Epithelial cell of esophagus (primary cell): Measurements from ENCODE around the gene CAPN14.
A peak's percentile ranks its signal among the peaks of the same experiment; 100 is the strongest.

Experiments
- DNase-seq: peaks from one replicate; pipeline ENCODE4 v3.0.0; 2010; ENCODE audit warnings: low read depth
- H3K4me3 ChIP-seq: 2 replicates; pipeline ENCODE4 v1.5.1; 2011; ENCODE audit warnings: mild to moderate bottlenecking, low read length, control low read depth
- TF ChIP-seq, protein P1 (sequence below): IDR thresholded peaks from 2 replicates; pipeline ENCODE4 v1.5.1; 2011; ENCODE audit warnings: low read depth, mild to moderate bottlenecking, low read length, control low read depth, inconsistent platforms; ENCODE audit not compliant: insufficient read depth; ENCODE audit errors: missing control alignments

Gene CAPN14

GRCh38 chr2:31127931-31128330, 89.4 kb downstream of the CAPN14 start:
- H3K4me3 ChIP-seq = no peak overlapping the region
- no peak for DNase-seq
- TF ChIP-seq, protein P1, sequence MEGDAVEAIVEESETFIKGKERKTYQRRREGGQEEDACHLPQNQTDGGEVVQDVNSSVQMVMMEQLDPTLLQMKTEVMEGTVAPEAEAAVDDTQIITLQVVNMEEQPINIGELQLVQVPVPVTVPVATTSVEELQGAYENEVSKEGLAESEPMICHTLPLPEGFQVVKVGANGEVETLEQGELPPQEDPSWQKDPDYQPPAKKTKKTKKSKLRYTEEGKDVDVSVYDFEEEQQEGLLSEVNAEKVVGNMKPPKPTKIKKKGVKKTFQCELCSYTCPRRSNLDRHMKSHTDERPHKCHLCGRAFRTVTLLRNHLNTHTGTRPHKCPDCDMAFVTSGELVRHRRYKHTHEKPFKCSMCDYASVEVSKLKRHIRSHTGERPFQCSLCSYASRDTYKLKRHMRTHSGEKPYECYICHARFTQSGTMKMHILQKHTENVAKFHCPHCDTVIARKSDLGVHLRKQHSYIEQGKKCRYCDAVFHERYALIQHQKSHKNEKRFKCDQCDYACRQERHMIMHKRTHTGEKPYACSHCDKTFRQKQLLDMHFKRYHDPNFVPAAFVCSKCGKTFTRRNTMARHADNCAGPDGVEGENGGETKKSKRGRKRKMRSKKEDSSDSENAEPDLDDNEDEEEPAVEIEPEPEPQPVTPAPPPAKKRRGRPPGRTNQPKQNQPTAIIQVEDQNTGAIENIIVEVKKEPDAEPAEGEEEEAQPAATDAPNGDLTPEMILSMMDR = no peak

GRCh38 chr2:31125918-31126695, 91.2 kb downstream of the CAPN14 start:
- TF ChIP-seq, protein P1 = no peak
- H3K4me3 ChIP-seq = no peak overlapping the region
- peak; percentile 40 for DNase-seq

GRCh38 chr2:31124904-31125303, 92.4 kb downstream of the CAPN14 start:
- no peak overlapping the region for H3K4me3 ChIP-seq
- DNase-seq = no peak
- TF ChIP-seq, protein P1 = no peak
